Neural cell (in vitro differentiated cells): Measurements from ENCODE around the gene ERBB4. TPM values are rescaled to one million over a fixed set of nuclear protein-coding genes. Genes with fewer than 3 reads are reported as not detected.

Experiments used
- H2AFZ ChIP-seq: fragments of 200-600, 300-800 bp; sonication (generic), shearing (Covaris generic); 2 replicates; pipeline ENCODE4 v1.6.0; 2014; ENCODE audit warnings: low read depth, mild to moderate bottlenecking, antibody characterized with exemption, low read length, moderate library complexity
- H3F3A ChIP-seq: fragments of 200-600 bp; shearing (Covaris generic); 2 replicates; pipeline ENCODE4 v1.6.1; 2016; ENCODE audit warnings: mild to moderate bottlenecking, moderate library complexity, mixed read lengths, antibody characterized with exemption, low read length; ENCODE audit not compliant: insufficient read depth, poor library complexity, severe bottlenecking
- H3K27ac ChIP-seq: fragments of 200-600, 300-800 bp; sonication (generic), shearing (Covaris generic); 2 replicates; pipeline ENCODE4 v1.5.1; 2014; ENCODE audit warnings: mild to moderate bottlenecking, low read length, moderate library complexity
- H3K27me3 ChIP-seq: fragments of 300-800, 200-600 bp; sonication (generic), shearing (Covaris generic); 2 replicates; pipeline ENCODE4 v1.6.0; 2014; ENCODE audit warnings: mild to moderate bottlenecking, low read depth, low read length, moderate library complexity; ENCODE audit not compliant: insufficient read depth
- H3K36me3 ChIP-seq: fragments of 300-800, 200-600 bp; sonication (generic), shearing (Covaris generic); 2 replicates; pipeline ENCODE4 v1.5.1; 2014; ENCODE audit warnings: mild to moderate bottlenecking, antibody characterized with exemption, low read length, moderate library complexity; ENCODE audit not compliant: insufficient read depth
- H3K4me2 ChIP-seq: fragments of 300-800, 200-600 bp; sonication (generic), shearing (Covaris generic); 2 replicates; pipeline ENCODE4 v1.6.0; 2014; ENCODE audit warnings: mild to moderate bottlenecking, low read length
- H3K4me3 ChIP-seq: fragments of 300-800, 200-600 bp; sonication (generic), shearing (Covaris generic); 2 replicates; pipeline ENCODE4 v1.5.1; 2014; ENCODE audit warnings: mild to moderate bottlenecking, low read length, moderate library complexity
- H3K79me2 ChIP-seq: fragments of 200-600 bp; shearing (Covaris generic); replicated peaks from 2 replicates; pipeline ENCODE4 v1.6.0; 2014; ENCODE audit warnings: mild to moderate bottlenecking, low read length, moderate library complexity; ENCODE audit not compliant: insufficient read depth
- H3K9ac ChIP-seq: fragments of 300-800, 200-600 bp; sonication (generic), shearing (Covaris generic); 2 replicates; pipeline ENCODE4 v1.6.1; 2016; ENCODE audit warnings: mild to moderate bottlenecking, low read length, mixed read lengths
- H3K9me2 ChIP-seq: fragments of 200-600 bp; shearing (Covaris generic); 2 replicates; pipeline ENCODE4 v1.6.1; 2016; ENCODE audit warnings: mild to moderate bottlenecking, low read length, mixed read lengths; ENCODE audit not compliant: insufficient read depth
- H3K9me3 ChIP-seq: fragments of 200-600, 300-800 bp; sonication (generic), shearing (Covaris generic); 2 replicates; pipeline ENCODE4 v1.6.1; 2016; ENCODE audit warnings: mild to moderate bottlenecking, mixed run types, low read length, moderate library complexity, mixed read lengths
- H4K20me1 ChIP-seq: fragments of 200-600 bp; shearing (Covaris generic); 2 replicates; pipeline ENCODE4 v1.6.1; 2016; ENCODE audit warnings: mild to moderate bottlenecking, mixed run types; ENCODE audit not compliant: insufficient read depth
- CTCF ChIP-seq: fragments of 450-650 bp; IDR thresholded peaks from 2 replicates; pipeline ENCODE4 v1.5.1; 2014; ENCODE audit warnings: antibody characterized with exemption, mild to moderate bottlenecking, moderate library complexity; ENCODE audit not compliant: poor library complexity, severe bottlenecking
- EP300 ChIP-seq: fragments of 450-650 bp; conservative IDR thresholded peaks from 2 replicates; pipeline ENCODE4 v1.6.1; 2014; ENCODE audit warnings: antibody characterized with exemption, mild to moderate bottlenecking, moderate library complexity; ENCODE audit not compliant: poor library complexity, severe bottlenecking
- EZH2 ChIP-seq: fragments of 200-600, 300-800 bp; shearing (Covaris generic), sonication (generic); IDR thresholded peaks from 2 replicates; pipeline ENCODE4 v1.6.1; 2014; ENCODE audit warnings: antibody characterized with exemption, low read length, borderline replicate concordance, mild to moderate bottlenecking; ENCODE audit not compliant: insufficient read depth, poor library complexity, severe bottlenecking
- MXI1 ChIP-seq: fragments of 450-650 bp; conservative IDR thresholded peaks from 2 replicates; pipeline ENCODE4 v1.6.1; 2014; ENCODE audit warnings: antibody characterized with exemption, mild to moderate bottlenecking; ENCODE audit not compliant: poor library complexity, severe bottlenecking
- POLR2AphosphoS5 ChIP-seq: IDR thresholded peaks from 2 replicates; pipeline ENCODE4 v1.6.1; 2012
- RAD21 ChIP-seq: fragments of 450-650 bp; conservative IDR thresholded peaks from 2 replicates; pipeline ENCODE4 v1.6.1; 2014; ENCODE audit warnings: antibody characterized with exemption, mild to moderate bottlenecking, moderate library complexity
- REST ChIP-seq: IDR thresholded peaks from 2 replicates; pipeline ENCODE4 v1.6.1; 2012; ENCODE audit warnings: borderline replicate concordance
- SMC3 ChIP-seq: fragments of 450-650 bp; conservative IDR thresholded peaks from 2 replicates; pipeline ENCODE4 v1.6.1; 2014; ENCODE audit warnings: antibody characterized with exemption, mild to moderate bottlenecking, moderate library complexity; ENCODE audit not compliant: poor library complexity
- TAF1 ChIP-seq: IDR thresholded peaks from 2 replicates; pipeline ENCODE4 v1.6.1; 2012; ENCODE audit warnings: low read depth
- polyA plus RNA-seq: library from polyadenylated mRNA; depleted of rRNA; stranded (reverse); fragments of >200 nt; gene quantifications from 2 replicates; pipeline ENCODE4 v1.2.3, GENCODE V29; 2014

ERBB4 gene
- polyA plus RNA-seq, 1 donor from 2014 or later: 0.69 TPM

- Histone ChIP-seq H3F3A (no peaks in the 10 kb centered on the region), H3K27me3 (no peaks in the 10 kb centered on the region), H3K9me2 (no peaks in the 10 kb centered on the region), H3K4me3 (no peak overlapping the region), H3K27ac (no peak overlapping the region), H3K79me2 (no peaks in the 10 kb centered on the region), H2AFZ (no peak overlapping the region), H3K9me3 (no peaks in the 10 kb centered on the region), H3K4me2 (no peak overlapping the region), H3K9ac (no peak overlapping the region), H4K20me1 (no peaks in the 10 kb centered on the region), H3K36me3 (no peaks in the 10 kb centered on the region)
- TF ChIP-seq MXI1 (no peak), RAD21 (no peak), SMC3 (no peak)
Observed at GRCh38 chr2:212109217-212109616, 429.4 kb downstream of the ERBB4 start.

GRCh38 chr2:212107989-212108388 lies 430.6 kb downstream of the ERBB4 start:
- no peaks in the 10 kb centered on the region for H3F3A ChIP-seq
- no peaks in the 10 kb centered on the region for H3K79me2 ChIP-seq
- no peaks in the 10 kb centered on the region for H3K9me3 ChIP-seq
- no peak overlapping the region for H2AFZ ChIP-seq
- no peak overlapping the region for H3K9ac ChIP-seq
- H3K27me3 ChIP-seq: no peaks in the 10 kb centered on the region
- H3K4me2 ChIP-seq: no peak overlapping the region
- no peaks in the 10 kb centered on the region for H3K9me2 ChIP-seq
- H3K27ac ChIP-seq: no peak overlapping the region
- no peak overlapping the region for H3K4me3 ChIP-seq
- no peaks in the 10 kb centered on the region for H4K20me1 ChIP-seq
- no peaks in the 10 kb centered on the region for H3K36me3 ChIP-seq
- TF ChIP-seq CTCF: no peak
- no peak for TF ChIP-seq RAD21
- TF ChIP-seq TAF1: no peak
- TF ChIP-seq MXI1: no peak
- no peak for TF ChIP-seq REST
- TF ChIP-seq POLR2AphosphoS5: no peak
- TF ChIP-seq EZH2: no peak
- TF ChIP-seq EP300: no peak
- no peak for TF ChIP-seq SMC3

GRCh38 chr2:212107014-212107413 lies 431.6 kb downstream of the ERBB4 start:
- no peaks in the 10 kb centered on the region for H3K9me3 ChIP-seq
- no peak overlapping the region for H3K27ac ChIP-seq
- H3K9me2 ChIP-seq: no peaks in the 10 kb centered on the region
- no peak for TF ChIP-seq SMC3
- no peak for TF ChIP-seq RAD21
- TF ChIP-seq CTCF: no peak
- TF ChIP-seq REST: no peak
- no peak for TF ChIP-seq TAF1
- TF ChIP-seq MXI1: no peak
- TF ChIP-seq EP300: no peak
- TF ChIP-seq POLR2AphosphoS5: no peak
- TF ChIP-seq EZH2: no peak
- H2AFZ ChIP-seq: no peak overlapping the region
- H4K20me1 ChIP-seq: no peaks in the 10 kb centered on the region
- no peak overlapping the region for H3K9ac ChIP-seq
- H3F3A ChIP-seq: no peaks in the 10 kb centered on the region
- H3K36me3 ChIP-seq: no peaks in the 10 kb centered on the region
- H3K4me2 ChIP-seq: no peak overlapping the region
- H3K27me3 ChIP-seq: no peaks in the 10 kb centered on the region
- H3K4me3 ChIP-seq: no peak overlapping the region
- H3K79me2 ChIP-seq: no peaks in the 10 kb centered on the region
